OCI-LY7 (cell line): ENCODE measurements around the gene SLX4IP. TPM values are rescaled to one million over a fixed set of nuclear protein-coding genes. Genes with fewer than 3 reads are reported as not detected.

Experiments used
- BruUV-seq: library from RNA; stranded (reverse); fragments of 400-500 nt; replicated peaks from 2 replicates; lab custom pipeline; 2021; lab: Mats Ljungman, UMichigan
- CTCF ChIA-PET: fragments of 300-600 bp; sonication (Branson Sonifier 250); formaldehyde crosslinking; loops from one replicate; lab custom pipeline; 2022; ENCODE audit warnings: antibody characterized with exemption; ENCODE audit not compliant: unreplicated experiment; lab: Charles Lee
- POLR2A ChIA-PET: fragments of 300-600 bp; sonication (Branson Sonifier 250); formaldehyde crosslinking; loops from one replicate; lab custom pipeline; 2022; ENCODE audit warnings: antibody characterized with exemption; lab: Charles Lee
- DNase-seq: peaks from one replicate; pipeline ENCODE4 v3.0.0-alpha.2; 2015; ENCODE audit warnings: low spot score
- H2AFZ ChIP-seq: fragments of 200-600 bp; sonication (generic), shearing (Covaris generic); 2 replicates; pipeline ENCODE4 v1.6.1; 2014; ENCODE audit warnings: mild to moderate bottlenecking, antibody characterized with exemption, low read length, moderate library complexity
- H3K27ac ChIP-seq: fragments of 200-600 bp; sonication (generic); 2 replicates; pipeline ENCODE4 v1.5.1; 2014; ENCODE audit warnings: mixed run types, low read depth, mild to moderate bottlenecking, moderate library complexity, low read length, inconsistent platforms; ENCODE audit not compliant: poor library complexity, severe bottlenecking
- H3K36me3 ChIP-seq: fragments of 200-600 bp; sonication (generic); 2 replicates; pipeline ENCODE4 v1.6.1; 2014; ENCODE audit warnings: mild to moderate bottlenecking, antibody characterized with exemption, low read length, moderate library complexity, mixed read lengths; ENCODE audit not compliant: insufficient read depth
- H3K4me1 ChIP-seq: fragments of 200-600 bp; sonication (generic); 2 replicates; pipeline ENCODE4 v1.5.1; 2014; ENCODE audit warnings: mild to moderate bottlenecking, low read length; ENCODE audit not compliant: insufficient read depth, poor library complexity, severe bottlenecking
- H3K4me2 ChIP-seq: fragments of 200-600 bp; sonication (generic); 2 replicates; pipeline ENCODE4 v1.6.1; 2014; ENCODE audit warnings: mild to moderate bottlenecking, low read length
- H3K4me3 ChIP-seq: fragments of 200-600 bp; sonication (generic); 2 replicates; pipeline ENCODE4 v1.5.1; 2014; ENCODE audit warnings: mild to moderate bottlenecking, low read depth, low read length; ENCODE audit not compliant: poor library complexity, severe bottlenecking
- H3K79me2 ChIP-seq: fragments of 200-600 bp; sonication (generic); 2 replicates; pipeline ENCODE4 v1.6.1; 2016; ENCODE audit warnings: low read depth, mild to moderate bottlenecking, low read length, moderate library complexity, mixed read lengths; ENCODE audit not compliant: insufficient read depth
- H3K9me2 ChIP-seq: fragments of 200-600 bp; sonication (generic); 2 replicates; pipeline ENCODE4 v1.6.1; 2016; ENCODE audit warnings: mild to moderate bottlenecking, low read length, mixed read lengths; ENCODE audit not compliant: insufficient read depth
- H3K9me3 ChIP-seq: fragments of 200-600 bp; sonication (generic); 2 replicates; pipeline ENCODE4 v1.6.1; 2014; ENCODE audit warnings: mild to moderate bottlenecking, mixed run types, low read length, mixed read lengths
- H4K20me1 ChIP-seq: fragments of 200-600 bp; sonication (generic); 2 replicates; pipeline ENCODE4 v1.6.1; 2014; ENCODE audit warnings: mild to moderate bottlenecking, antibody characterized with exemption, low read length, moderate library complexity, mixed read lengths; ENCODE audit not compliant: insufficient read depth
- CTCF ChIP-seq: fragments of 200-600 bp; sonication (generic); conservative IDR thresholded peaks from 2 replicates; pipeline ENCODE4 v1.5.1; 2014; ENCODE audit warnings: mild to moderate bottlenecking, antibody characterized with exemption, low read length, moderate library complexity, mixed read lengths
- EZH2phosphoT487 ChIP-seq: fragments of 200-600 bp; sonication (generic); IDR thresholded peaks from 2 replicates; pipeline ENCODE4 v1.6.1; 2018; ENCODE audit warnings: low read depth, borderline replicate concordance, mild to moderate bottlenecking, mixed run types, antibody characterized with exemption, low read length, moderate library complexity, mixed read lengths
- intact Hi-C: fragments of 100-400 bp; cut with micrococcal nuclease; formaldehyde crosslinking; loops from one replicate; pipeline ENCODE4 v1.10.0; 2022; ENCODE audit not compliant: unreplicated experiment
- total RNA-seq, 2 experiments: library from RNA; depleted of rRNA in 1 of 2; stranded (reverse); fragments of >200 nt in 1 of 2; shearing (Covaris generic) in 1 of 2; gene quantifications; 2 replicates each; pipeline ENCODE4 v1.2.3, GENCODE V29; 2014 to 2022

Gene SLX4IP
- total RNA-seq, 2 experiments from 2014 or later, result 4.1 to 9.2 TPM

DNA sequence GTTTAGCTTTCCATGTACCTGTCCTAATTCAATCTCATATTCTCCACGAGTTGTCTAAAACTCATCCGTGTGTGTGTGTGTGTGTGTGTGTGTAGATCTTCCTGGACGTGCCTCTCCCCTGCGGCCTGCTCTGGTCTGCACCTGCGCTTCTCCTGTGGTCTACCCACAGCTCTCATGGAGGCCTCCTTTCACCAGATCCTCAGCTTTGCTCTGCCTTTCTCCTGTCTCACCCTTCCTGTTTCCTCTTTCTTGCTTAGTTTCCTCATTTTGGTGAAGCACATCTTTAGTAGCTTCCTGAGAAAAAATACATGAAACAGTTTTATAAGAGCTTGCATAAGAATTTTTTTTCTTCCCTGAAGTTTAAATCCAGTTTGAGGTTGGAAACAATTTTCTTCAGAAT is 18.1 kb downstream of the SLX4IP start:
- peaks cover 3% of the 10 kb centered on the region; the same call in 1 of the 2 replicates for H3K9me3 ChIP-seq
- TF ChIP-seq CTCF (no peak), EZH2phosphoT487 (no peak)
- no TSS peak for BruUV-seq
- H3K9me2 ChIP-seq, result no peaks in the 10 kb centered on the region
- H2AFZ ChIP-seq, result 0 out of 2 replicates have a peak overlapping the region, but pooled peaks have one; percentile 41
- intact Hi-C loops, result no loop called here
- H3K4me1 ChIP-seq, result peaks cover 18% of the 10 kb centered on the region
- H3K4me3 ChIP-seq, result no peak overlapping the region
- ChIA-PET CTCF (no interaction called here), POLR2A (interaction anchor here (1.9 to 2.3 kb wide), 2 partner anchors 11 to 18 kb away, joined by 10 to 11 read pairs; partner anchors contain the start of genes MKKS and SLX4IP)
- H3K36me3 ChIP-seq, result peaks cover 2% of the 10 kb centered on the region; the same call in 1 of the 2 replicates
- peaks cover 49% of the 10 kb centered on the region for H3K79me2 ChIP-seq
- no peaks in the 10 kb centered on the region for H4K20me1 ChIP-seq
- DNase-seq, result peak; percentile 67
- H3K4me2 ChIP-seq, result peak overlapping the region; percentile 63
- H3K27ac ChIP-seq, result peak overlapping the region; percentile 32

- Histone ChIP-seq H3K79me2 (peaks cover 43% of the 10 kb centered on the region), H3K9me3 (peaks cover 3% of the 10 kb centered on the region; the same call in 1 of the 2 replicates), H3K27ac (no peak overlapping the region), H2AFZ (no peak overlapping the region), H3K4me1 (peaks cover 18% of the 10 kb centered on the region), H3K36me3 (peaks cover 6% of the 10 kb centered on the region; the same call in 1 of the 2 replicates), H3K4me2 (peak overlapping the region; percentile 63), H3K4me3 (no peak overlapping the region), H4K20me1 (no peaks in the 10 kb centered on the region), H3K9me2 (no peaks in the 10 kb centered on the region)
- no peak for DNase-seq
- no peak for TF ChIP-seq CTCF
- no peak for TF ChIP-seq EZH2phosphoT487
- ChIA-PET CTCF (no interaction called here), POLR2A (interaction anchor here (0.5 to 1.9 kb wide), 2 partner anchors 12 to 26 kb away, joined by 3 to 10 read pairs; no protein-coding TSS in a partner anchor)
- intact Hi-C loops, result no loop called here
- no TSS peak for BruUV-seq
These were observed 19.1 kb downstream of the SLX4IP start for GRCh38 chr20:10454151-10454750.

DNA sequence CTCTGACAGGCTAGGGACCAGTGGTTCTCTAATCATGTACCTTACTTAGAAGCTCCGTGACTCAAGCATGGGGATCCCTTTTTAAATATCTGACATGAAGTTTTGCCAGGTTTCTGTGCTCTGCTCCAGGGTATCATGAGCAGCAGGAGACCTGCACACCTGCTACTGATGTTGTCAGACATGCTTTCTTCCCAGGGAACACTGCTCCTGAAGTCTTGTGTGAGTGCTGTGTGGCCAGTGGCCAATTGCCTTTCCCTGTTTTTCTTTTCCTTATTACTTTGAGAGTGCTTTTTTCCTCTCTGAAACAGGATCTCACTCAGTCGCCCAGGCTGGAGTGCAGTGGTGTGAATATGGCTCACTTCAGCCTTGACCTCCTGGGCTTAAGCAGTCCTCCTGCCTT is 26.4 kb downstream of the SLX4IP start:
- ChIA-PET POLR2A (interaction anchor here (1.0 kb wide), 1 partner anchor 9 kb away, joined by 3 read pairs; no protein-coding TSS in a partner anchor), CTCF (no interaction called here)
- Histone ChIP-seq H3K27ac (no peak overlapping the region), H3K79me2 (peaks cover 15% of the 10 kb centered on the region; the same call in 1 of the 2 replicates), H3K4me3 (no peak overlapping the region), H3K4me2 (no peak overlapping the region), H3K36me3 (peaks cover 9% of the 10 kb centered on the region; the same call in 1 of the 2 replicates), H4K20me1 (no peaks in the 10 kb centered on the region), H2AFZ (no peak overlapping the region), H3K4me1 (no peaks in the 10 kb centered on the region), H3K9me2 (no peaks in the 10 kb centered on the region), H3K9me3 (peaks cover 3% of the 10 kb centered on the region; the same call in 1 of the 2 replicates)
- BruUV-seq, result no TSS peak
- TF ChIP-seq CTCF, result no peak
- no peak for TF ChIP-seq EZH2phosphoT487
- no peak for DNase-seq
- intact Hi-C loops, result no loop called here
